Hematopoietic multipotent progenitor cell (in vitro differentiated cells): ENCODE data around the gene S100PBP. TPM values are rescaled to one million over a fixed set of nuclear protein-coding genes. Genes with fewer than 3 reads are reported as not detected.
"Not testable (repeated sequence)": the region's sequence is repeated elsewhere in the genome, so short reads cannot be mapped to it uniquely, and the experiment has no call there.

ENCODE experiments used
- DNase-seq, 3 donors: peaks; one replicate each; pipeline ENCODE4 v3.0.0-alpha.2; 2011 to 2015; ENCODE audit warnings: low read depth in 2 of 3, low spot score in 2 of 3
- total RNA-seq: library from RNA; depleted of rRNA; stranded (reverse); fragments of >200 nt; gene quantifications from one replicate; pipeline ENCODE4 v1.2.3, GENCODE V29; 2012

The S100PBP gene
- total RNA-seq, 1 donor, result 25.0 TPM

DNA sequence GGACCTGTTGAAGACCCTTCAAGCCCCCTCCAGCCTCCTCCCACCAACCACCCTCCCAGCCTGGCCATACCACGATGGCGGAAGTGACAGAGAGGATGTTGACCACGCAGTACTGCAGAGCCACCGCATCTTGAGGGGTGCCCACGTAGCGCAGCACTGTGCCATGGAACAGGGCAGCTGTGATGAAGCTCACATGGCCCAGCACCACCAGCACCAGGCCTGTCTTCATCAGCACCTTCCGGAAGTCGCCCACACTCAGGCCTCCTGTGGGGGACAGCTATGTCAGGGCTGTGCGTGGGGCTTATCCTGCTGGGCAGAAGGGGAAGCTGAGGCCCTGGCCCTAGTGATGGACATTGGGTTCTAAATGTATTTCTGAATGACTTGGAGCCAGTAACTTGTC, 80.6 kb downstream of the S100PBP start:
- DNase-seq, result no peak

DNA sequence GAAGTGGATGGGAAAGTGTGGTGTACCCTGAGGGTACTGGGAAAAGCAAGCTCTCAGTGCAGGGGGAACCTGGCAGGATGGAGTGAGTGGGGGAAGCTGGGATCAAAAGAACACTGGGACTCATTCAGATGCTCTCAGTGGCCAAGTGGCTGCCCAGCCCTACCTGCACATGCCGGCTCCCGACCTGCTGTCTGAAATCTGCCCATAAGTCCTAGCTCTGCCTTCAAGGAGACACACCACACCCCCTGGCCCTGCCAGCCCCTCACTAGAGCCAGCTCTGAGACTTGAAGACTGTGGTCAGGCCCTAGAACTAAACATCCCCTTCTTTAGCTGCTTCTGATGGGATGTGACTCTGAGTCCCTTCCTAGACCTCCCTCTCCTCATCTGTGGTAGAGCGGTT, 81.5 kb downstream of the S100PBP start:
- no peak for DNase-seq

DNA sequence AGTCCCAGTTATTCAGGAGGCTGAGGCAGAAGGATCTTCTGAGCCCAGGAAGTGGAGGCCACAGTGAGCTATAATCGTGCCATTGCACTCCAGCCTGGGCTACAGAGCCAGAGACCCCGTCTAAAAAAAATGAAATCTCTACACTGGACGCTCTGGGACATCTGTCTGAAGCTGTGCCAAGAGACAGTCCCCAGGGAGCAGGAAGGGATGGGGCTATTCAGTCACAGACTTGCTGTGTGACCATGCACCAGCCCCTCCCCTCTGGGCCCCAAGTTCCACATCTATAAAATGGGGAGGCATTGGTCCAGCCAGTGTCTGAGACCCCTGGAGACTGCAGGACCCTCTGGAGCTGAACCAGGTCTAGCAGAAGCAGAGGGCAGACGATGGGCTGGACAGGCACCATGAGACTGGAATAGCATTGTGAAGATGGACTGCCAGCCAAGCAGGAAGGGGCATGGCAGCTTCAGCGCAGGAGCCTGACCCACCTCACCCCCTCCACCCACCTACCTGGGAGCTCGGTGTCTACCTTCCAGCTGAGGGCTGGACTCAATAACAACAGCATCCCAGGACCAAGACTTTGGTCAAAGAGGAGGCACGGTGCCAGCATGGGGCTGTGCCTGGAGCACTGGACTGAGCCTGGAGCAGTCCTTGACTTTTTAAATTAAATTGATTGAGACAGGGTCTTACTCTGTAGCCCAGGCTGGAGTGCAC, 82.3 kb downstream of the S100PBP start:
- no peak for DNase-seq

DNA sequence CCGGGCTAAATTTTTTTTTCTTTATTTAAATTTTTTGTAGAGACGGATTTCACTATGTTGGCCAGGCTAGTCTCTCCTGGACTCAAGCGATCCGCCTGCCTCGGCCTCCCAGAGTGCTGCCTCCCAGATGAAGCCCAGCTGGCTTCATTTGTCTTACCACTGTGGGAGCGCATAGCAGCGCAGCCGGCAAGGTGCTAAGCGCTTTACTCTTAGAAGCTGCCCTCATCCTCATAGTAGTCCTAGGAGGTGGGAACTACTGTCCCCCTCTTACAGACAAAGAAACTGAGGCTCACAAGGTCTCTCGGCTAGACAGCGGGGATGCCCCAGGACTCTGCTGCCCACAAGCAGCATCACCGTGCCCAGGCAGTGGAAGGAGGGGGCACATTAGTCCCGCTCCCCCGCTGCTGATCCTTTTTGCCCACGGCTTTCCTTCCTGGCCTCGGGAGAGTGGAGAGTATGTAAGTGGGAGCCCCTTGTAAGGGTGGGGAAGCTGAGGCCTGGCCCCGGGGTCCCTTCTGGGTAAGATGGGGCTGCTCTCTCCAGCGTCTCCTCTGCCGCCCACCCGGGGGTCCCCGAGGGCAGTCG, 83.0 kb downstream of the S100PBP start:
- no peak for DNase-seq

DNA sequence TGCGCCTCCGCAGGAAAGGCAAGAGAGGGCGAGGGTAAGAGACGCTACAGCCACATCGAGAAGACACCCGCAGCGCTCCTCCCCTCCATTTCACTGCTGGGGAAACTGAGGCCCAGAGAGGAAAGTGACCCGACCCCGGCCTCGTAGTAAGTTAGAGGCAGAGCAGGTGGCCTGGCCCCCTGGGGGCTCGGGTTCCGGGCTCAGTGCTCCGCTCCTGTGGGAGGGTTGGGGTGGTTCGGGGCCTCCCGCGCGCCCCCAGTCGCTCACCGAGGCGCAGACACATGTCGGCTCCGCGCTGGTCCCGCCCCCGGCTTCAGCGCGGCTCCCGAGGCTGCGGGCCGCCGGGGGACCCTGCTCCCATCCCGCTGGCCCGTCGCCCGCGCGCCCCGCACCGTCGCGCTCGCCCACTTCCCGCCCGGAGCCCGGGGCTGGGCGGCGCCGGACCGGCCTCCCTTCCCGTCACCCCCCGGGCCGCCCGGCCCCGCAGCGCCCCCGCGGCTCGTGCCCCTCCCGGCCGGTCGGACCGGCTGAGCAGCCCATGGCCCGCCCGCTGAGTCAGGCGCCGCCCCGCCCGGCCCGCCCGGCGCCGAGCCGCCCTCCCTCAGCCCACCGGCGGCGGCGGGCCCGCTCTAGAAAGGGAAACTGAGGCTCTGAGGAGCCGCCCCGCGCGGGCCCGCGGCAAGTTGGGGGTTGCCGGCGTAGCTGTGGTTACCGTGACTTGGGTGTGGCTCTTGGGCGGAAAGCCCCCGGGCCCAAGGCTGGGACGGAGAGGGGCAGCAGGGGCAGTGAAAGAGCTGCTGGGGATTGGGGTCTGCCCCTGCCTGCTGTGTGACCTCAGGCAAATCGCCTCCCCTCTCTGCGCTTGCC, 83.7 kb downstream of the S100PBP start, which contains the start of gene TMEM54:
Gene TMEM54, minus strand, starts transcription at position 434 of the 867 bp plus-strand sequence. Its CDS starts 151 bp downstream, at position 283.
- DNase-seq, result no peak

DNA sequence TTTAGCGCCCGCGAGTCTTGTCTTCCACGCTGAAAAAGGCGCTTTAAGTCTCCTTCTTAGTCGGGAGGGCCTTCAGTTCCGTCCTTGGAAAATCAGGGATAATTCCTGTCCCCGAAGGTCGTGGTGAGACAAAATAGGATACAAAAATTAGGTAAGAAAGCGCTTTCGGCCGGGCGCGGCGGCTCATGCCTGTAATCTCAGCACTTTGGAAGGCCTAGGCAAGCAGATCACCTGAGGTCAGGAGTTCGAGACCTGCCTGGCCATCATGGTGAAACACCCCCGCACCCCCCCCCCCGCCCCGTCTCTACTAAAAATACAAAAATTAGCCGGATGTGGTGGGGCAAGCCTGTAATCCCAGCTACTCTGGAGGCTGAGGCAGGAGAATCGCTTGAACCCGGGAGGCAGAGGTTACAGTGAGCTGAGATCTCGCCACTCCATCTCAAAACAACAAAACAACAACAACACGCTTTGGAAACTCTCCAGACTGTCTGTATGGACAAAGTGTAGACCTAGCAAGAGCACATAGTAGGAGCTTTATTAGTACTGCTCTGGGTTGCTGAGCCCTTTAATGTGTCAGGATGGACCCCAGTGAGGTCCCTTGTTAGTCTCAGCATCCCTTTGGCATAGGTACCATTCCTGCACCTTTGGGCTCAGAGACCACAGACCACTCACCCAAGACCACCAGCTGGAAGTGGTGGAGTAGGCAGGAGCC, 84.5 kb downstream of the S100PBP start:
- DNase-seq, result no peak

DNA sequence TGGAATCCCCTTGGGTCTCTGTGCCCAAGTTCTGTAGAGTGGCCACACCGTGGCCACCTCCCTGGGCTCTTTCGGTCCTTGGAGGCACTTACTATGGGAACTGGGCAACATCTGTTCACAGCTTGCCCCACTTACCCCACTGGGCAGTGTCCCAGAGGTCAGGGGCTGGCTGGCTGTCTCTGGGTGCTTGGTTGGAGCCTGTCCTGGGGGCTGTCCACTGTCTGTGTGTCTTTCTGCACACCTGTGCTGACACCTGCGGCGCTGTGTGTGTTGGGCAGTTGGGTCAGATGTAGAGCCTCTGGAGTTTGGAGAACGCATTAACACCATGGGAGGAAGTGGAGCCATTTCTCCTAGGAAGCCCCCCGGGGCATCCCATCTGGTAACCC, 85.1 kb downstream of the S100PBP start:
- DNase-seq, result no peak

DNA sequence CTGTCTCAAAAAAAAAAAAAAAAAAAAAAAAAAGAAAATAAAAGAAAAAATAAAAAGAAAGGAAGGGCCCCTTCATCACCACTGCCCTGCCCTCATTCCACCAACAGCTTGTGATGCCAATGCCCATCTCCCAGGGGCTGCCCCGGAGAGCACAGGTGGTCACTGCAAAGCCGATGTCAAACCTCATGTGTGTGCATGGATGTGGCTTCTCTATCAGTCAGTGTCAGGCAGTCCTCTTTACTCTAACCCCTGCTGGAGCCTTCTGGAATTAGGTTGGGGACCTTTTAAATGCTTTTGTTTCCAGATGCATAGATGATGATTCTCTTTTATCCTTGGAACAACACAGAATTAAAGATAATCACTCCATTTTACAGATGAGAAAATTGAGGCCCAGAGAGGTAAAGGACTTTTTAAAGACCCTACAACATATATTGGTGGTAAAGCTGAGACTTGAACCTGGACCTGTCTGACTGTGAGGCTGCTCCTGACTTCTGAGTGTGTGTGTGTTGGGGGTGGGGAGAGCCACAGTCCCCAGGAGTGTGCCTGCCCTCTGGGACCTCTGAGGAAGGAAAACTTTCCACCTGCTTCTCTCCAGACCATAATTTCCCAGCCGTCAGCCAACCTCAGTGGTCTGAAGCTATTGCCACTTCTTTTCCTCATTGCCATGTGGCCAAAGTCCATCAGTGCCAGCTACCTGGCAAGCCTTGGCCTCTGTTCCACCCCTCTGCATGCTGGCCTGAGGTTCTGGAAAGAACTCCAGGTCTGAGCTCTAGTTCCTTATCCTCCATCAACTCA, 86.7 kb downstream of the S100PBP start:
- DNase-seq, result no peak

DNA sequence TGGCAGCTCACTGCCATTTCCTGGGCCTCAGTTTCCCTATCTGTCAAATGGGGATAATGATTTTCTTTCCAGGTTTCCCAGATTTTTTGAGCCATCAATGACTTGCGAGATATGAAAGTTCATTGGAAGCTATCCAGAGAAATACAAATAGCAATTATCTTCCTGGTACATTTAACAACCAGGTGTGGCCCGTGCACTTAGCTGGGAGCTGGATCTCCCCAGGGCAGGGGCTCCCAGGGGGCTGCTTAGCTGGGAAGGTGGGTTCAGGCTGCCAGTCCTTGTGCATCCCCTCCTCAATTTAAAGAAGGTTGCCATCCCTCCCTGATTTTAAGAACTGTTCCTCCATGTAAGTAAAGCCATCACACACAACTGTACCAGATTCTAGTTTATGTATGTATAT, 87.3 kb downstream of the S100PBP start:
- no peak for DNase-seq

DNA sequence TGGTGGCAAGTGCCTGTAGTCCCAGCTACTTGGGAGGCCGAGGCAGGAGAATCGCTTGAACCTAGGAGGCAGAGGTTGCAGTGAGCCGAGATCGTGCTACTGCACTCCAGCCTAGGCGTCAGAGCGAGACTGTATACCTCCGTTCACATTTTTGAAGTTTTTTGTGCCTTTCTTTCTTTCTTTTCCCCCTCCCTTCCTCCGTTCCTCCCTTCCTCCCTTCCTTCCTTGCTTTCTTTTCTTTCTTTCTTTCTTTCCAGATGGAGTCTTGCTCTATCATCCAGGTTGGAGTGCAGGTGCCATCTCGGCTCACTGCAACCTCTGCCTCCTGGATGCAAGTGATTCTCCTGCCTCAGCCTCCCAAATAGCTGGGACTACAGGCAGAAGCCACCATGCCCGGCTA, 88.1 kb downstream of the S100PBP start:
- DNase-seq, result not testable (repeated sequence)

DNA sequence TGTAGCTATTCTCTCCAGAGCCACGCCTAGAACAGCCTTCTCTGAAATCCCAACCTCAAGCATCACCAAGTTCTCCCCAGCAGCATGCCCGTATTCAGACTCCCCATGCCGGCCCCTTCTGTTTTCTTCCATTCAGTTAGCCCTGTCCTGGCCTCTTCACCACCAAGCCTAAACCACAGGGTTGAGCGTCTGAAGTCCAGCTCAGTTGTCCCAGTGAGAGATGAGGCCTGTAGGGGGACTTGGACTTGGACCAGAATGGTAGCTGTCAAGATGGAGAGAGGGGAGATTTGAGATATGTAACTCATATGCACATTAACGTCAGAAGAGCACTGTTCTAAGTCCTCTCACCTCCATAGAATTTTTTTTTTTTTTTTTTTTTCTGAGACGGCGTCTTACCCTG, 89.2 kb downstream of the S100PBP start:
- DNase-seq, result no peak

DNA sequence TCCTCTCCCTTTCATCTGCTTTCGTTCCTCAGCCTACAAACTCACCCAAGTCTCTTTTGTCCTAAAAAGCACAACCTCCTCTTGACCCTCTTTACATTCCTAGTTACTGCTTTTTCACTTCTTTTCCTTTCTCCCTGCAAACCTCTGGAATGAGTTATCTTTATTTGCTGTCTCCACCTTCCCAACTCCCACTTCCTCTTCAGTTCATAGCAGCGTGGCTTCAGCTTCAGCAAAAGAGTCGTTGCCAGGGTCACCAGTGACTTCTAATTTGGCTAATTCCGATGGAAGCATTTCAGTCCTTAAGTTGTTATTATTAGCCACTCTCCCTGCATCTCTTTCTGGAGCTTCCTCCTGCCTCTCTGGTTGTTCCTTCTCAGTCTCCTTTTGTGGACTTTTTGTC, 90.0 kb downstream of the S100PBP start:
- DNase-seq, result no peak

Other genes with a start within 250 kb of the S100PBP start
- gene ZBTB8OS, start 167.1 kb upstream of the S100PBP start, total RNA-seq, result 6.2 TPM
- gene RBBP4, start 166.4 kb upstream of the S100PBP start, total RNA-seq, result 164 TPM
- gene SYNC, start 114.9 kb upstream of the S100PBP start, total RNA-seq, result 0.27 TPM
- 53.3 TPM for gene YARS1, start 295 bp upstream of the S100PBP start, total RNA-seq
- gene FNDC5, start 53.3 kb downstream of the S100PBP start, total RNA-seq, result not detected
- not detected for gene HPCA, start 68.8 kb downstream of the S100PBP start, total RNA-seq
- under 0.01 TPM for gene TMEM54, start 83.7 kb downstream of the S100PBP start, total RNA-seq
- 23.2 TPM for gene RNF19B, start 147.2 kb downstream of the S100PBP start, total RNA-seq
- gene AK2, start 219.2 kb downstream of the S100PBP start, total RNA-seq, result 78.6 TPM